Measurements from ENCODE around the gene SMAD3. TPM values are rescaled to one million over a fixed set of nuclear protein-coding genes. Genes with fewer than 3 reads are reported as not detected.
A peak's percentile ranks its signal among the peaks of the same experiment; 100 is the strongest.

Gene SMAD3
- total and polyA plus RNA-seq, 10 of the 15 experiments (the other 5 are each of a cell fraction or from before 2014, with no cell fraction given), result 5.6 to 43.2 (median 16.0) TPM

GRCh38 chr15:67135494-67135893 is 70.1 kb downstream of the SMAD3 start:
- RAD21 ChIA-PET (ENCODE audit: unreplicated experiment), result interaction anchor here (1.5 to 2.7 kb wide), 11 partner anchors 11 to 168 kb away, joined by 3 to 21 read pairs (median 6); no protein-coding TSS in a partner anchor
- peak overlapping the region; percentile 51; the same call in 1 of the 2 replicates for H3K4me3 ChIP-seq
- FAIRE-seq (no peak), ATAC-seq (no peak), DNase-seq (ENCODE audit: low read depth, low spot score) (no peak)
- CTCF ChIA-PET, result interaction anchor here (0.6 to 2.1 kb wide), 5 partner anchors 14 to 92 kb away, joined by 3 to 8 read pairs (median 4); no protein-coding TSS in a partner anchor
- POLR2A ChIA-PET, result interaction anchor here (0.6 to 2.1 kb wide), 7 partner anchors 14 to 49 kb away, joined by 3 to 13 read pairs (median 5); no protein-coding TSS in a partner anchor
- no peaks in the 10 kb centered on the region for H3K27me3 ChIP-seq (replicated peaks in 1 of 2; ENCODE audit: control insufficient read depth in 2 of 2, insufficient read depth in 2 of 2, low read length in 1 of 2)
- peaks cover 74% of the 10 kb centered on the region for H3K4me1 ChIP-seq (ENCODE audit: control insufficient read depth, insufficient read depth, low read length)
- H3K9ac ChIP-seq (ENCODE audit: control insufficient read depth, insufficient read depth, low read length), result peak overlapping the region; percentile 76
- TF ChIP-seq JUND (IDR thresholded peaks at IDR 0.05; ENCODE audit: low read depth, low read length), result no peak
- no peak for TF ChIP-seq SPI1 (IDR thresholded peaks at IDR 0.05; ENCODE audit: borderline replicate concordance, insufficient read depth, low read depth, low read length)
- no peak for TF ChIP-seq LARP7 (IDR thresholded peaks at IDR 0.05)
- no peak for TF ChIP-seq SP1 (IDR thresholded peaks at IDR 0.05; ENCODE audit: low read depth, low read length)
- no peak for TF ChIP-seq HDGF (IDR thresholded peaks at IDR 0.05)
- no peak for TF ChIP-seq RB1 (IDR thresholded peaks at IDR 0.05; ENCODE audit: borderline replicate concordance)
- TF ChIP-seq IRF4 (IDR thresholded peaks at IDR 0.05; ENCODE audit: low read depth, low read length), result no peak
- no peak for TF ChIP-seq ZNF384 (IDR thresholded peaks at IDR 0.05; ENCODE audit: borderline replicate concordance, low read depth, low read length)
- TF ChIP-seq KLF5 (IDR thresholded peaks at IDR 0.05; ENCODE audit: partially characterized antibody), result no peak
- no peak for TF ChIP-seq ZNF622 (IDR thresholded peaks at IDR 0.05)
- no peak for TF ChIP-seq SKIL (IDR thresholded peaks at IDR 0.05; ENCODE audit: low read depth, poor library complexity, severe bottlenecking)
- no peak for TF ChIP-seq PBX3 (IDR thresholded peaks at IDR 0.05; ENCODE audit: insufficient replicate concordance, low read depth, low read length)
- TF ChIP-seq MXI1 (IDR thresholded peaks at IDR 0.05; ENCODE audit: low read depth, low read length), result no peak
- TF ChIP-seq BACH1 (IDR thresholded peaks at IDR 0.05; ENCODE audit: borderline replicate concordance), result no peak
- TF ChIP-seq CBX3 (IDR thresholded peaks at IDR 0.05; ENCODE audit: borderline replicate concordance, low read depth), result no peak
- no peak for TF ChIP-seq BHLHE40 (IDR thresholded peaks at IDR 0.05; ENCODE audit: borderline replicate concordance in 1 of 2, low read depth in 2 of 2, low read length in 1 of 2)
- TF ChIP-seq SMAD5 (IDR thresholded peaks at IDR 0.05; ENCODE audit: low read depth), result no peak
- TF ChIP-seq E2F8 (IDR thresholded peaks at IDR 0.05; ENCODE audit: low read depth, partially characterized antibody), result no peak
- TF ChIP-seq RFX5 (IDR thresholded peaks at IDR 0.05; ENCODE audit: low read depth, low read length), result no peak
- H2AFZ ChIP-seq (ENCODE audit: control insufficient read depth, low read depth, low read length), result no peak overlapping the region
- H3K4me2 ChIP-seq (ENCODE audit: control insufficient read depth, insufficient read depth), result peak overlapping the region; percentile 94
- SMC1A ChIA-PET (ENCODE audit: uncharacterized antibody, unreplicated experiment), result interaction anchor here (1.1 to 14.8 kb wide), 7 partner anchors 12 to 104 kb away, joined by 3 to 179 read pairs (median 5); no protein-coding TSS in a partner anchor
- H4K20me1 ChIP-seq (ENCODE audit: control insufficient read depth, insufficient read depth), result peaks cover 6% of the 10 kb centered on the region; the same call in 1 of the 2 replicates
- 87% methylated on average over 4 of the region's 4 CpGs for WGBS (ENCODE audit: insufficient coverage, insufficient replicate concordance, low lambda C conversion rate, missing lambda C conversion rate)
- intact Hi-C loops (cut with micrococcal nuclease; ENCODE audit: unreplicated experiment) (no loop called here), in situ Hi-C loops (cut with MboI) (no loop called here)
- no peaks in the 10 kb centered on the region; a peak in 1 of 4 replicates for H3K36me3 ChIP-seq (ENCODE audit: control insufficient read depth in 2 of 2, insufficient read depth in 2 of 2, low read length in 1 of 2)
- H3K27ac ChIP-seq (ENCODE audit: control insufficient read depth, insufficient read depth), result peak overlapping the region; percentile 89
- BruUV-seq (replicated peaks), result no TSS peak
- H3K9me3 ChIP-seq (replicated peaks; ENCODE audit: control insufficient read depth, insufficient read depth, low read length), result no peaks in the 10 kb centered on the region
- peaks cover 72% of the 10 kb centered on the region for H3K79me2 ChIP-seq (ENCODE audit: control insufficient read depth, insufficient read depth, low read length)
